ENCODE data around the gene ZBTB37. TPM values are rescaled to one million over a fixed set of nuclear protein-coding genes. Genes with fewer than 3 reads are reported as not detected.

The ZBTB37 gene
- total RNA-seq, 1 donor from 2014 or later = 12.2 TPM

- Mint-ChIP-seq H3K9me3 (ENCODE audit: low read depth) (no peaks in the 10 kb centered on the region), H3K4me1 (ENCODE audit: low read depth) (peaks cover 34% of the 10 kb centered on the region), H3K4me3 (ENCODE audit: low read depth) (peak overlapping the region; percentile 99), H3K27me3 (no peaks in the 10 kb centered on the region), H3K27ac (peak overlapping the region; percentile 100), H3K36me3 (ENCODE audit: insufficient read depth) (peaks cover 42% of the 10 kb centered on the region)
- no peak for TF ChIP-seq CTCF (IDR thresholded peaks at IDR 0.05; ENCODE audit: unreplicated experiment)
- no peak for DNase-seq (ENCODE audit: low spot score, unreplicated experiment)
Observed at GRCh38 chr1:173866413-173867115, 1.6 kb upstream of the ZBTB37 start.

- DNase-seq (ENCODE audit: low spot score, unreplicated experiment) = no peak
- H3K4me3 Mint-ChIP-seq (ENCODE audit: low read depth) = peak overlapping the region; percentile 99
- H3K9me3 Mint-ChIP-seq (ENCODE audit: low read depth) = no peaks in the 10 kb centered on the region
- peaks cover 35% of the 10 kb centered on the region for H3K4me1 Mint-ChIP-seq (ENCODE audit: low read depth)
- H3K36me3 Mint-ChIP-seq (ENCODE audit: insufficient read depth) = peaks cover 40% of the 10 kb centered on the region
- TF ChIP-seq CTCF (IDR thresholded peaks at IDR 0.05; ENCODE audit: unreplicated experiment) = no peak
- H3K27ac Mint-ChIP-seq = peak overlapping the region; percentile 100
- H3K27me3 Mint-ChIP-seq = no peaks in the 10 kb centered on the region
Observed at GRCh38 chr1:173867141-173867752, 933 bp upstream of the ZBTB37 start.

GRCh38 chr1:173867753-173868265 is 371 bp upstream of the ZBTB37 start, which contains the start of gene GAS5:
Gene GAS5 (minus strand): TSS chr1:173867989.
- H3K9me3 Mint-ChIP-seq (ENCODE audit: low read depth) = no peaks in the 10 kb centered on the region
- no peaks in the 10 kb centered on the region for H3K27me3 Mint-ChIP-seq
- no peak for TF ChIP-seq CTCF (IDR thresholded peaks at IDR 0.05; ENCODE audit: unreplicated experiment)
- H3K4me1 Mint-ChIP-seq (ENCODE audit: low read depth) = peaks cover 35% of the 10 kb centered on the region
- H3K4me3 Mint-ChIP-seq (ENCODE audit: low read depth) = peak within 1 kb of the TSS; percentile 99
- DNase-seq (ENCODE audit: low spot score, unreplicated experiment) = peak; percentile 97
- peak within 1 kb of the TSS; percentile 100 for H3K27ac Mint-ChIP-seq
- peaks cover 40% of the 10 kb centered on the region for H3K36me3 Mint-ChIP-seq (ENCODE audit: insufficient read depth)

- H3K4me1 Mint-ChIP-seq (ENCODE audit: low read depth) = peaks cover 35% of the 10 kb centered on the region
- peaks cover 39% of the 10 kb centered on the region for H3K36me3 Mint-ChIP-seq (ENCODE audit: insufficient read depth)
- no peaks in the 10 kb centered on the region for H3K27me3 Mint-ChIP-seq
- H3K27ac Mint-ChIP-seq = peak overlapping the region; percentile 100
- H3K4me3 Mint-ChIP-seq (ENCODE audit: low read depth) = peak overlapping the region; percentile 99
- no peak for TF ChIP-seq CTCF (IDR thresholded peaks at IDR 0.05; ENCODE audit: unreplicated experiment)
- H3K9me3 Mint-ChIP-seq (ENCODE audit: low read depth) = no peaks in the 10 kb centered on the region
- no peak for DNase-seq (ENCODE audit: low spot score, unreplicated experiment)
Observed at GRCh38 chr1:173869021-173869359, 810 bp downstream of the ZBTB37 start.

- Mint-ChIP-seq H3K4me3 (ENCODE audit: low read depth) (no peak overlapping the region), H3K4me1 (ENCODE audit: low read depth) (peaks cover 25% of the 10 kb centered on the region), H3K27me3 (no peaks in the 10 kb centered on the region), H3K36me3 (ENCODE audit: insufficient read depth) (peaks cover 29% of the 10 kb centered on the region), H3K9me3 (ENCODE audit: low read depth) (no peaks in the 10 kb centered on the region), H3K27ac (peak overlapping the region; percentile 3)
- TF ChIP-seq CTCF (IDR thresholded peaks at IDR 0.05; ENCODE audit: unreplicated experiment) = no peak
- DNase-seq (ENCODE audit: low spot score, unreplicated experiment) = no peak
Observed at GRCh38 chr1:173870252-173871075, 2.3 kb downstream of the ZBTB37 start.

Data from progenitor cell of endocrine pancreas (in vitro differentiated cells).